Measurements from ENCODE around the gene SMG5.

Gene SMG5

DNA sequence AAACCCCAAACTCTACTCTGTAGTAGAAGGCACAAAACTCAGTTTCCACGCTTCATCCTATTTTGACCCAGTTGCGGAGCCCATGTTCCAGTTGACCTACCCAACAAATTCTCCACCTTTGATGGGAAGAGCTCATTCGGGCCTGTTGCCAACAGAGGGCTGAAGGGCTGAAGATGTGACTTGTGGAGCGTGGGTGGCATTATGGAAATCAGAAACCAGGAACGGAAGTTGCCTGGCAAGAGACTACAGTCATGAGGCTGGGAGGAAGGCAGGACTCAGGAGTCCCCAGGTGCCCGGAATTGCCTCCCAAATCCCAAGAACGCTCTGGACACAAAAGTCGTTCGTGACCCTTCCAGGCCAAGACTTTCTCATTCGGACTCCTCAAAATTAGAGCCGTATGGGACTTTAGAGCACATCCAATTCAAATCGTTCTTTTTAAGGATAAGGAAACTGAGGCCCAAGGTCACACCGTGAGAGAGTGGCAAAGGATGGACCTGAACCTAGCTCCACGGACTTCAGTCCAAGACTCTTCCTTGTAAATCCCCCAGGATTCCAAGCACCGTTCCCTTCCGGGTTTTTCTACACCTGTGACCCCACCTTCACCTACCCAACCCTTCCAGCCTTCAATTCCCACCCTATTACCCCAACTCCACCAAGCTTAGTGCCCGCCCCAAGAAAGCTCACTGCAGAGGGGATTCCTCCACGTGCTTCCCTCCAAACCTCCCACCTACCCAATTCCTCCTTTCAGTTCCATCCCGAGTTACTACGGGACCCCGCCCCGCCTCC, 739 bp downstream of the SMG5 start:
- no peak for DNase-seq (ENCODE audit: extremely low read depth in 1 of 2, low read depth in 1 of 2)

DNA sequence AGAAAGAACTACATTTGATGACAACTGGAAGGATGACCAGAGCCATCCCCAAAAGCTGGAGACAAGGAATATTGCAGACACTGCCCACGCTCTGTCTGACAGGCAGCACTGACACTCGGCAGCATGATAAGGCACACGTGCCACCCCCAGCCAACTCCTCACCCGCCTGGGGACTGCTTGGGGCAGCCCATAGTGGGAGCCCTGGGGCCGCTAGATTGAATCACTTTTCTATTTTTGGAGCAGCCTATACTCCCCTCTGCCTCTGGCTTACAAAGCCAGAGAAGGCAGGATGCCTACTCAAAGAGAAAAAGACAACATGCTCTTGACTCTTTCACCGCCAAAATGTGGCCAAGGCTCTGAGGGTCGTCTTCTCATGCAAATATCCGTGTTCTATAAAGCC, 1.3 kb downstream of the SMG5 start:
- DNase-seq (ENCODE audit: extremely low read depth in 1 of 2, low read depth in 1 of 2): peak; percentile 45 to 55

DNA sequence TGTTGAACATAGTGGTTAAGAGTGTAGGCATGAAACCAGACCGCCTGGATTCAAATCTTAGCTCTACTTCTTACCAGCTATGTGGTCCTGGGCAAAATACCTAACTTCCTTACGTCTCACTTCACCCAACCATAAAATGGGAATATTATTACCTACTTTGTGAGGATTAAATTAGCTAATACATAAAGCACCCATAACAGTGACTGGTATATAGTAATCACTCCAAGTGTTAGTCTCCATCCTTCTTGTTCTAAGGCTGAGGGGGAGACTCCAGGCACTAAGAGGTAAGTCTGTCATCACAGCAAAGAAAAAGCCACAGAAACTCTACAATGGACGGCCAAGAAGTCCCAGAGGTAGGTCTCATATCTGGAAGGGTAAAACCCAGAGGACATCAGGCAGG, 2.8 kb downstream of the SMG5 start:
- DNase-seq (ENCODE audit: extremely low read depth in 1 of 2, low read depth in 1 of 2): no peak

DNA sequence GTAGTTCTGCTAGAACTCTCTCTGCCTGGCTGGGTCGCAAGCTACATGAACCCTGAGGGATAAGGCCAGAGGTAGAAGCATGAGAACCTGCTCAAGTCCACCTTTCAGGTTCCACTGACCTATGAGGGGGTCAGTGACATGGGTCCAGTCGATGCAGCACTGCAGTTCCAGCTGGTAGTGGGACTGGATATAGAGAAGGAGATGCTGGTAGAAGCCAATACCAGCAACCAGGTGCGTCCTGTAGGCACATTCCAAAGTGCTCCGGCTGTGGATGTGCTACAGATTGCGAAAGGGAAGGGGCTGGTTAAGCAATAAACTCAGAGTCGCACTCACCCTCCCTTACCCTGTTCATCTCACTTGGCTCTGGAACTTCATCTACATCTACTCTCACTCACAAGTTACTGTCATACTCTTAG, 5.7 kb downstream of the SMG5 start:
- no peak for DNase-seq (ENCODE audit: extremely low read depth in 1 of 2, low read depth in 1 of 2)

DNA sequence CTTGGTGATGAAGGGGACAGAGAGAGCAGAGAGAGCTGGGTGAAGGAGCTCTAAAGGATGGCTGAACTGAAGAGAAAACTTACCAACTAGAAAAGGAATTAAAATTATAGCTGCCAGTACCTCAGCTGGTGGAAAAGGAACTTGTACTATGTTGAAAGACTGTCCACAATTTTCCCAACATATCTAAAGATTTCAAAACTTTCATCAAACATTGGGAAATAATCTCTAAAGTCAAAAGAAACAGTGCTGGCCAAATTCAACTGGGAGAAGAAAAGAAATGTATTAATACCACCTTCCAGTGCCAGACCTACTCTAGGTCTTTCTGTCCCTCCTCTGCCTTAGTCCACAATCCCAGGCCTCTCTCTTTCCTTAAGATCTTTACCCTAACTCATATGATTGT, 6.1 kb downstream of the SMG5 start:
- no peak for DNase-seq (ENCODE audit: extremely low read depth in 1 of 2, low read depth in 1 of 2)

DNA sequence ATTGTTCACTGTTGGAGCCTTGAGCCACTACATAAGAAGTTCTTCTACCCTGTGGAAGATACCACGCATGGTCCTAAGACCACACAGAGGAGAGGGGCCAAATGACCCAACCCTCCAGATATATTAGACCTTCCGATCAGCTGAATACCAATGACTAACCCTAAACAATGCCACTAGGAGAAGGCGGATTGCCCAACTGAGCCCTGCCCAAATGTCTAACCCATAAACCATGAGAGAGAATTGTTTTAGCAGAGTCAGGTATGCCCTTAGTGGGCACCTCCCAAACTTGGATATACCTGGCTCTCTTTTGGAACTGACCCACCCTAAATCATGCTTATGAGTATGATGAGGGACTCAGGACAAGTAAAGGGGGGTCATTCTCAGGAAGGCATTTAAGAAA, 12.3 kb downstream of the SMG5 start:
- no peak for DNase-seq (ENCODE audit: extremely low read depth in 1 of 2, low read depth in 1 of 2)

DNA sequence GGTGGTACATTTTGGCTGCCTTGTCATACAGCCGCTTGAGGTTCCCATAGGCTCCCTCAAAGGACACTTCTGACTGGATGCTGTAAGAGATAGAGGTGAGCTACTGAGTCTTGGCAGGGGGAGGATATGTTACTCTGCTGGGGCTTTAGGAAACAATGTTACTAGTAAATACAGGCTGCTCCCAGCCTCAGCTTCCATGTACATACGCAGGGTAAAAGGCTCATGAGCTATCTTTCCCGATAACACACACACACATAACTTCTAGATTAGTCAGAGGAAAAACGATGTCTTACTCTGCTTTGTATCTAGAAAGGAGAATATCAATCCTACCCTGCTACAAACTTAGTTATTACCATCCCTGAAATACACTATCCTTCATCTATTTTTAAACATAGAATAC, 14.3 kb downstream of the SMG5 start:
- DNase-seq (ENCODE audit: extremely low read depth in 1 of 2, low read depth in 1 of 2): no peak

DNA sequence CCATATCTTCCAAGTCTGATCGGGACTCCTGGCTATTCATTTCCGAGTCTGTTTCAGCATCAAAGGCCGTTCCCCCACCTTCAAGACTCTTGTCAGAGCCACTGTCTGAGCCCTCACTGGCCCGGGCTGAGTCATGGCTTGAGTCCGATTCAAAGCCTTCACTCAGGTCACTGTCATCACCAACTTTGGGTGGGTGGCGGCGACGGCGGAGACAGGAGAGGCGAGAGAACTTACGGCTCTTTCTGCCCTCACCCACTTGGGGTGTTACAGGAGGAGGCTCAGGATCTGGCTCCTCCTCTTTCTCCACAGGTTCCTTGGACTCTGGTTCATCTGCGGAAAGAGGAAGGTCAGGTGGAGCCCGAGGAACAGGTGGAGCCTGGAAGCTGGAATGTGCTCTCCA, 16.6 kb downstream of the SMG5 start:
- DNase-seq (ENCODE audit: extremely low read depth in 1 of 2, low read depth in 1 of 2): no peak

DNA sequence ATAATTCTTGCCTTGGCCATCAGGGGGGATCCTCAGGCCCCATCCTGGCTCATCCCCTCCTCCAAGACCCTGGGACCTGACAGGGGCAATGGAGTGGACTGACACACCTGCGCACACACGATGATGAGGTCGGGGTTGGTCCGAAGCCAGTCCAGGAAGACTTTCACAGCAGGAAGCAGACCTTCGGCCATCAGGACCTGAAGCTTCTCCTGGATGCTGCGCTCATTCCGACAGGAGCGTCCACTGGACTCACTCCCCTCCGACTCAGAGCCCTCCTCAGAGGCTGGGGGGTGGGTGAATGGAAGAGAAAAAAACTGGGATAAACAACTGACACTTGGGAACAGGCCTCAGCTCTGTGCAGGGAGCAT, 19.4 kb downstream of the SMG5 start:
- no peak for DNase-seq (ENCODE audit: extremely low read depth in 1 of 2, low read depth in 1 of 2)

DNA sequence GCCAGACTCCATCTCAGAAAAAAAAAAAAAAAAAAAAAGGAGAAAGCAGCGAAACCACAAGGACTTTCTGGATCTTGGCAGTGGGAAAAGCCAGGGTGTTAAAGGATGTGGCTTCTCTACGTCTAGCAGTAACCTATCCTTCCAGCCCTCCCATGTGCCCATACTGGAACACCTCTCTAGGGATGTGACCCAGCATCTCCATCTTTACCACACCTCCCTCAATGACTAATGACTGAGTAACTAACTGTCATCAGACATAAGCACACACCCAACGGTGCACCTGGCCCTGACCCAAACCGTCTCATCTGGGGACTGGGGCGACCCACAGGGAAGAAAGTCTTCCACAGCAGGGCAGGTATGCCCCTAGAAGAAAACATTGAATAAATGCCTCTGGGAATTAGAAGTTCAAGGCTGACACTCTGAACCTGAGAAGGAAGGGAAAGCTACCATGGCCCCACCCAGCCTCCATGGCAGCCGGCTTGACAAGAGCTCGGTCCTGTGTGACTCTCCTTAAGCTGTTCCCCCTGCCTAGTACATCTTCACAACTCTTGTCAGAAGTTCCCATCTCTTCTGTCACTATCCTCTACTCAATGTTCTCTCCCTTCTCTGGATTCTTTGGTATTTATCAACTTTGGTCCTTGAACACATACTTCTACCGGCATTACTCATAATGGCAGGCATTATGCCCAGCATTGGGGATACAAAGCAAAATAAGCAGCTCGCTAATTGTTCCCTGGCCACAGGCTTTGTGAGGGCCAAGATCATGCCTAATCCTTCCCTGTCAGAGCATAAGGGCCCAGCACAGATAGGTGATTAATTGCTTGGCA, 20.0 kb downstream of the SMG5 start:
- DNase-seq (ENCODE audit: extremely low read depth in 1 of 2, low read depth in 1 of 2): no peak

DNA sequence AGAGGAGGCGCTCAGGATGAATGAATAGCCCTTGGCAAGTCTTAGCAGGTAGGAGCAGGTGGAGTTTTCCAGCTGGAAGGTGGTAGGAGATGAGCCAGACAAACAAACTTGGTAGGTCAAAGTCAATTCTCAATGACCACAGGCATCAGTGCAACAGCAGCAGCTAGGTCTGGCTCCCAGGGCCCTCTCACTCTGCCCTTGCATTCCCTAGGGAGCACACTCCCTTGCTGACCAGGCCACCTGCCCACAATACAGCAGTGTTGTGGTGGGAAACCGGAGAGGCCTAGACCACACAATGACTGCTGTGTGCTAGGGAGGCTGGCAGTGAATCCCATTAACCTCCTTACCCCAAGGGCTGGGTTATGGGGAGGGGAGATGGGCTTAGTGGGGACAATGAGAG, 21.7 kb downstream of the SMG5 start:
- no peak for DNase-seq (ENCODE audit: extremely low read depth in 1 of 2, low read depth in 1 of 2)

DNA sequence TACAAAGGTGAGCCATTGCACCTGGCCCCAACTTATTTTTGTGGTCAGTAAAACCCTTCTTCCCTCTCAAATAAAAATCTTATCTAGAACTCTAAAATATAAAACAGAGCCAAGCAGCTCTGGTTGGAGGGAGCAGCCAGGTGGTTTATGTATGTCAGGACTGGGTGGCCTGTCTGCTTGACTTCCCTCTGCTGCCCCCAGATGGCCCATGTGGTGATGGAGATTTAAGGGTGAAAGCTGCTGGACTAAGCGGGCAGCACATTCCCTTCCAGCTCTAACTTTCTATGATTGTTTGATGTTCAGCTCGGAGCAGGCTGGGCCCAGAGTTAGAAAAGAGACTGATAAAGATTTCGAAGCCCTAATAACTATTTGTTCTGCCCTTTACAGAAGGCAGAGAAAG, 22.8 kb downstream of the SMG5 start:
- no peak for DNase-seq (ENCODE audit: extremely low read depth in 1 of 2, low read depth in 1 of 2)

DNA sequence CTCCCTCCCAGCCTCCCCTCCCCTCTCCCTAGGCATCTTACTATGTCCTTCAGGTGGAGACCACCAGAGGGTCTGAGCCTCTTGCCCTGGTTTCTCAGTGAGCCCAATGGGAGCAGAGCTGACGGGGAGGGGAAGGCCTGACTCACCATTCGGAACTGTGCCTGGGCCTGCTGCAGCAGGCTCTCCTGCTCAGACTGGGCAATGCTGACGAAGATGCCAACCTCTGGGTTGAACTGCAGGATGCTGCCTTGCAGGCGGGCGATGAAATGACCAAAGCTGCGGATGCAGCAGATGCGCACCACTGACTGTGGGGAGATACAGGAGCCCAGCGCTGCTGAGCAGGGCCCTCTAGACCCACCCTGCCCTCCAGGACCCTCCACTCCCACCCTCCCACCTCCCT, 23.8 kb downstream of the SMG5 start:
- DNase-seq (ENCODE audit: extremely low read depth in 1 of 2, low read depth in 1 of 2): no peak

DNA sequence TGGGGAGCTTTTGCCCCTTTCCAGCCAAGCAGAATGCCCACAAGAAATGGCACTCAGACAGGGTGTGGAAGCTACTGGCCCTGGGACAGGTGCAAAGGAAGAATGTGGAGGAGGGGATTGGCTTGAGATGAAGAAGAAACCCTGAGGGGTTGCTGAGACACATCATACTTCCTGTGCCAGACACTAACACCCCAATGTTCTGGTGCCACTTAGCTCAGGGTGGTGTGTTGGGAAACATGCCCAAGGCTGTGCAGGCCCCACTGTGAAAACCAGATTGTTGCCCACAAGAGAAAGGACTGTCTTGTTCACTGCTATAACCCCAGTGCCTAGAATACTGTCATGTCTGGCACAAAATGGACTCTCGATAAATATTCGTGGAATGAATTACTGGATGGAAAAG, 24.9 kb downstream of the SMG5 start:
- DNase-seq (ENCODE audit: extremely low read depth in 1 of 2, low read depth in 1 of 2): no peak

DNA sequence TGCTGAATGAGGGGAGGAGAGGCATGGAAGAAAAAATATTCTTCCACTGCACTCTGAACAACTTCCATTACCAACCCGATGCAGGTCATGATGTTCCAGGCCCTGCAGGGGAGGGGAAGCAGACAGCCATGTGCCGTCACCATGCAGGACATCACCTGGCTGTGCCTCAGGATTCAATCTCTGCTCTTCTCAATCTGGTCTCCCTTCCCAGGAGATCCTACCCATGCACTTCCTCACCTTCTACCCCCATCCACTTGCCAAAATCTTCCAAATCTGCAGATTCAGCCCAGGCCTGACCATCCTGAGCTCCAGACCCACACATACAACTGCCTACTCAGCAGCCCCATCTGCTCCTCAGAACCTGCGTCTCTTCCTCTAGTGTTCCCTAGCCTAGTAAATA, 29.0 kb downstream of the SMG5 start:
- DNase-seq (ENCODE audit: extremely low read depth in 1 of 2, low read depth in 1 of 2): no peak

DNA sequence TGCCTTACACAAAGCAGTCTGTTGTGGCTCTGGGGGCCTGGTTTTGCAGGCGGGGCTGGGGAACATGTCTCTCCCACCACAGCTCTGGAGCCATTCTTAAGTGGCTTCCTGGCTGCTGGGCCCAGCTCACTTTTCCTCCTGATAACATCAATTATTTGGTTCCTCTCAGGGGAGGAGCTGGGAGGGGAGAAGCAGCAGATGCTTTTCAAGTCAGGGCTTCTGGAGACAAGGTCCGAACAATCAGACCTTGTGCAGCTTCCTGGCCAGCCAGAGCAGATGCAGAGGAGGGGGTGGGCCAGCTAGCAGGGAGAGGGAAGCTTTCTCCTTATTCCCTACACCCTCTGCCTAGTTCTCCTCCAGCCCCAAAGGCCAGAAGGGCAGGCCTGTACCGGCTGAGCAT, 31.1 kb downstream of the SMG5 start:
- DNase-seq (ENCODE audit: extremely low read depth in 1 of 2, low read depth in 1 of 2): no peak

DNA sequence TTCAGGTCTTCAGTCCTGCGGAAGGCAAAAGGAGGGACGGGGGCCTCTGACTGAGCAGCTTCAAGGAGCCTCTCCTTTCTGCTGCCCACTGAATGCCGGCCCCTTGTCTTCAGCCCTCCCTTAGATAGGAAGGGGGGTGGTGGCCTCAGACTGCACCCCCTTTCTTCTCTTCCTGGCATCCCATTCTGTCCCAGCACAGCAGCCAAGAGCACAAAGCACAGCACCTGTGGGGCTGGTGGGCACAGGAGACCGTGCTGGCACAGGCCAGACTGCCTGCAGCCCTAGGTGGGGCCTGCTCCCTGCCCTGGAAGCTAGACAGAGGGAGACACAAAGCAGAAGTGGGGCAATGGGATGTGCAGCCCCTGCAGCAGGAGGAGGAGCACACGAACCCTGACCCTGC, 33.0 kb downstream of the SMG5 start:
- DNase-seq (ENCODE audit: extremely low read depth in 1 of 2, low read depth in 1 of 2): no peak

DNA sequence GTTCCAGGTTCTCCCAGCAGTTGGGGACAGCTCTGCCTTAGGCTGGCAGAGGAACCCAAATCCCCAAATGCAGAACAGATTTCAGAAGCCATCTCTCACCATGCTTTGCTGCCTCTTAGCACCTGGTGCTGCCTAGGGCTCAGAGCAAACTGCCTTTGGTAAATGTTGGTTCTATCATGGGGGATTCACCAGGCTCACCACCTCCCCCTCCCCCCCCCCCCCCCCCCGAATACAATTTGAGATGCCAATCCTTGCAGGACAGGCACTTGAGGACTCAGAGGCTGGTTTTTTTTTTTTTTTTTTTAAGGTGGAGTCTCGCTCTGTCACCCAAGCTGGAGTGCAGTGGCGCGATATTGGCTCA, 34.3 kb downstream of the SMG5 start:
- DNase-seq (ENCODE audit: extremely low read depth in 1 of 2, low read depth in 1 of 2): no peak

DNA sequence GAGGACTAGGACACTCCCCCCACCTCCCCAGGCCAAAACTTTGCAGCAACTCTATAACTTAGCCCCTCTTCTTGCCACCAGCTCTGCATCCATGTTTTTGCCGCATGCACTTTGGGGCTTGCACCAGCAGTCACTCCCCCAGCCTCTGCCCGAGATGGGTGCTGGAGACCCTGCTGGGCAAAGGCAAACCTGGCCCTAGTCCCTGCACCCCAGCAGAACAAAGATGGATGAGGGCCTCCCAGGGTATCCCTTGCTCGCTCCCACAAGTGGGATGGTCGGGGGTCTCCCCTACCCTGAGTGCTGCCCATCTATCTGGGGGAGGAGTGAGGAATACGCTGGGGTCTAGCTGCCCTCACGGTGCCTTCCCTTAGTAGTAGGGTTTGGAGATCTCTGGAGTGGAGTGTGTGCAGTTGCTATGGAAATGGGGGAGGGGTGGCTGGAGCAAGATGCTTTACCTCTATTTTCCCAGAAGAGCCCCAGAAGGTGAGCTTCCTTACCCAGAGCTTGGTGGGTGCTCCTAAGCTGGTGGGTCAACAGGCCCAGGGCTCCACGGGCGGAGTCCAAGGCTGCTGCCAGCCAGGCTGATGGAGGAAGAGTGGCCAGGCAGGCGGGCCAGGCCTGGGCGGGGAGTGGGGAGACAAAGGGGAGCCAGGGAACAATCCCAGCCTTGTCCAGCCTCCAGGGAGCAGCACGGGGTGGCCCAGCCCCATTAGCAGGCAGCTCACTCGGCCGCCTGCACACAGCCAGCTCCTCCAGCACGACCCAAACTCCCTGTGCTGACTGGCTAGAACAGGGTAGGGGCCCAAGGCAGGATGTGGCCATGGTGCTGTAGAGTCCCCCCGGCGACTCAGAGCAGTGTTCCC, 34.9 kb downstream of the SMG5 start, which contains the start of gene PAQR6:
Gene PAQR6, minus strand, starts transcription at position 597 of the 863 bp plus-strand sequence. CDS start 1,325 bp downstream, outside the sequence.
- no peak for DNase-seq (ENCODE audit: extremely low read depth in 1 of 2, low read depth in 1 of 2)

DNA sequence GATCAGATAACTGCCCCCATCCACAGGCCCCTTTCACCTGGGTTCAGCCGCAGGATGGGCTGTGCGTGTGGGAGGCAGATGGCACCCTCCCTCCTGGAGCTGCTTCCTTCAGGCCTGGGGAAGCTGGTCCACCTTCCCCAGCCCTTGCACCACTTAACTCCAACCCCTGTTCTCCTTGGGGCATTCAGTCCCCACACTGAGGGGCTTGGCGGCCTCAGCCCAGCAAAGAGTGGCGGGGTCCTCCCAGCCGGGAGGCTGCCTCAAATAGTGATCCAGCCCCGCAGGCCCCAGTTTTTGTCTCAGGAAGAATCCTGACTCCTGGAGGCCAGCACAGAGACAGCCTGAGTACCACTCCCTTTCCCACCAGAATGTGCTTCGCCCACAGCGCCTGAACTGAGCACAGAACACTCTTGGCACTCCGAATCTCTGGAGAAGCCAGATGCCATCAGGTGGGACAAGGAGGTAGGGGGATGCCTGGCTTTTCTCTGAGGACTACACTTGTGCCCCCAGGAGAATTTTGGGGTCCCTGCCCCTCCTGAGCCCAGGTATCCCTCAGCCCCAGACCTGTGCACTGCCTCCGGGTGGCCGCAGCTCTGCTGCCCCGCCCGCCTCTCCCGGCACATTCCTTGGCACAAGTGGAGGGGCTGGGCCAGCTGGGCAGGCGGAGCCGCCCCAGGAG, 35.7 kb downstream of the SMG5 start:
- DNase-seq (ENCODE audit: extremely low read depth in 1 of 2, low read depth in 1 of 2): no peak

DNA sequence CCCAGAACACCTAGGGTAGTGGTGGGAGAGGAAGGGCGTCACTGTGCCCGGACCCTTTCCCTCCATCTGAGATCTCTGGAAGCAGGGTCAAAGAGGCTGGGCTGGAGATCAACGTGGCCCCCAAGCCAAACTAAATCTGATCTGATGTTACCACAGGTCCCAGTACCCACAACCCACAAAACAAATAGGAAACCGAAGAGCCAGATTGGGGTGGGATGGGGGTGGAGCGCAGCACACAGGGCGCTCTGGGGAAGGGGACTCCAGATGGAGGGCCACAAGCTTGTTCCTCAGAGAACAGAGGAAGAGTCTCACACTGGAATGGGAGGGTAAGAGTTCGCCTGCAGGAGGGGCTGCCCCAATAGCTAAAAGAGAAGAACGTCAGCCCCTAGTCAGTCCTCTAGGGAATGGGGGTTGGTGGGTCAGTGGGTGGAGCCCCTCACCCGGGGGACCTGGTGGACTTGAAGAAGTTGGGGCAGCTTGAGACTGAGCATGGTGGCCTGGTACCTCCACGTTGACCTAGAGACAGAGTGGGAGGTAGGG, 36.3 kb downstream of the SMG5 start:
- DNase-seq (ENCODE audit: extremely low read depth in 1 of 2, low read depth in 1 of 2): no peak

Measured in stimulated activated CD8-positive, alpha-beta memory T cell treated with anti-CD3 and anti-CD28 coated beads, Interleukin-7, amount 100 ng/mL, for 48 hours (primary cell).